OCI-LY1 (cell line): ENCODE data around the gene CNTNAP5.

Experiments
- H2AFZ ChIP-seq: fragments of 200-600 bp; sonication (generic), shearing (Covaris generic); 2 replicates; pipeline ENCODE4 v1.6.0; 2014; ENCODE audit warnings: antibody characterized with exemption, mild to moderate bottlenecking, low read length
- H3F3A ChIP-seq: fragments of 200-600 bp; sonication (generic), shearing (Covaris generic); 2 replicates; pipeline ENCODE4 v1.6.0; 2014; ENCODE audit warnings: mild to moderate bottlenecking, antibody characterized with exemption, low read length, moderate library complexity; ENCODE audit not compliant: insufficient read depth
- H3K27ac ChIP-seq: fragments of 200-600 bp; sonication (generic); 2 replicates; pipeline ENCODE4 v1.5.1; 2014; ENCODE audit warnings: low read length, mixed run types, mild to moderate bottlenecking, low read depth; ENCODE audit not compliant: poor library complexity, severe bottlenecking
- H3K27me3 ChIP-seq: fragments of 200-600 bp; sonication (generic); 2 replicates; pipeline ENCODE4 v1.6.0; 2014; ENCODE audit warnings: antibody characterized with exemption, mild to moderate bottlenecking, low read length, moderate library complexity; ENCODE audit not compliant: insufficient read depth
- H3K36me3 ChIP-seq: fragments of 200-600 bp; sonication (generic); 2 replicates; pipeline ENCODE4 v1.6.1; 2014; ENCODE audit warnings: mild to moderate bottlenecking, antibody characterized with exemption, low read length, moderate library complexity, mixed read lengths; ENCODE audit not compliant: insufficient read depth
- H3K4me1 ChIP-seq: fragments of 200-600 bp; sonication (generic); 2 replicates; pipeline ENCODE4 v1.5.1; 2014; ENCODE audit warnings: mild to moderate bottlenecking, low read length, moderate library complexity; ENCODE audit not compliant: insufficient read depth, severe bottlenecking
- H3K4me2 ChIP-seq: fragments of 200-600 bp; sonication (generic), shearing (Covaris generic); 2 replicates; pipeline ENCODE4 v1.6.1; 2014; ENCODE audit warnings: low read length
- H3K4me3 ChIP-seq: fragments of 200-600 bp; sonication (generic); 2 replicates; pipeline ENCODE4 v1.5.1; 2014; ENCODE audit warnings: low read length, low read depth, mild to moderate bottlenecking, mixed read lengths; ENCODE audit not compliant: poor library complexity, severe bottlenecking
- H3K79me2 ChIP-seq: fragments of 200-600 bp; shearing (Covaris generic); 2 replicates; pipeline ENCODE4 v1.6.1; 2016; ENCODE audit warnings: mixed run types, low read length, mixed read lengths; ENCODE audit not compliant: insufficient read depth
- H3K9ac ChIP-seq: fragments of 200-600 bp; sonication (generic), shearing (Covaris generic); 2 replicates; pipeline ENCODE4 v1.6.1; 2014; ENCODE audit warnings: mild to moderate bottlenecking, low read length, mixed read lengths
- H3K9me2 ChIP-seq: fragments of 200-600 bp; sonication (generic), shearing (Covaris generic); 2 replicates; pipeline ENCODE4 v1.6.1; 2014; ENCODE audit warnings: low read depth, mild to moderate bottlenecking, low read length, mixed read lengths
- H3K9me3 ChIP-seq: fragments of 200-600 bp; shearing (Covaris generic); 2 replicates; pipeline ENCODE4 v1.6.1; 2014; ENCODE audit warnings: low read length, mixed read lengths
- H4K20me1 ChIP-seq: fragments of 200-600 bp; sonication (generic), shearing (Covaris generic); 2 replicates; pipeline ENCODE4 v1.6.0; 2016; ENCODE audit warnings: mild to moderate bottlenecking, low read length; ENCODE audit not compliant: insufficient read depth
- CTCF ChIP-seq: fragments of 200-600 bp; sonication (generic), shearing (Covaris generic); IDR thresholded peaks from 2 replicates; pipeline ENCODE4 v1.5.1; 2017; ENCODE audit warnings: mild to moderate bottlenecking, antibody characterized with exemption, low read length, moderate library complexity, mixed read lengths
- EZH2 ChIP-seq: fragments of 200-600 bp; sonication (generic), shearing (Covaris generic); IDR thresholded peaks from 2 replicates; pipeline ENCODE4 v1.8.0; 2017; ENCODE audit warnings: borderline replicate concordance, mixed run types, mild to moderate bottlenecking, antibody characterized with exemption, low read length, moderate library complexity, mixed read lengths

CNTNAP5 gene

GRCh38 chr2:124092651-124093050 lies 67.6 kb downstream of the CNTNAP5 start:
- no peaks in the 10 kb centered on the region for H3F3A ChIP-seq
- no peak for TF ChIP-seq CTCF
- no peak for TF ChIP-seq EZH2
- H2AFZ ChIP-seq, result no peak overlapping the region
- no peaks in the 10 kb centered on the region for H3K4me1 ChIP-seq
- no peak overlapping the region for H3K9ac ChIP-seq
- H3K9me3 ChIP-seq, result no peaks in the 10 kb centered on the region
- no peaks in the 10 kb centered on the region for H3K79me2 ChIP-seq
- no peak overlapping the region for H3K4me3 ChIP-seq
- H4K20me1 ChIP-seq, result no peaks in the 10 kb centered on the region
- H3K9me2 ChIP-seq, result no peaks in the 10 kb centered on the region
- H3K27ac ChIP-seq, result no peak overlapping the region
- H3K4me2 ChIP-seq, result no peak overlapping the region
- no peaks in the 10 kb centered on the region for H3K36me3 ChIP-seq
- no peaks in the 10 kb centered on the region for H3K27me3 ChIP-seq

- H3K27ac ChIP-seq, result no peak overlapping the region
- H3K9me2 ChIP-seq, result no peaks in the 10 kb centered on the region
- no peak overlapping the region for H3K4me2 ChIP-seq
- H2AFZ ChIP-seq, result no peak overlapping the region
- TF ChIP-seq EZH2 (no peak), CTCF (no peak)
- no peaks in the 10 kb centered on the region for H3K9me3 ChIP-seq
- no peaks in the 10 kb centered on the region for H3K4me1 ChIP-seq
- no peaks in the 10 kb centered on the region for H3K79me2 ChIP-seq
- no peaks in the 10 kb centered on the region for H3K27me3 ChIP-seq
- H3F3A ChIP-seq, result no peaks in the 10 kb centered on the region
- no peaks in the 10 kb centered on the region for H3K36me3 ChIP-seq
- H3K4me3 ChIP-seq, result no peak overlapping the region
- no peaks in the 10 kb centered on the region for H4K20me1 ChIP-seq
- H3K9ac ChIP-seq, result no peak overlapping the region
Measured at GRCh38 chr2:124104914-124105313, 79.8 kb downstream of the CNTNAP5 start.

DNA sequence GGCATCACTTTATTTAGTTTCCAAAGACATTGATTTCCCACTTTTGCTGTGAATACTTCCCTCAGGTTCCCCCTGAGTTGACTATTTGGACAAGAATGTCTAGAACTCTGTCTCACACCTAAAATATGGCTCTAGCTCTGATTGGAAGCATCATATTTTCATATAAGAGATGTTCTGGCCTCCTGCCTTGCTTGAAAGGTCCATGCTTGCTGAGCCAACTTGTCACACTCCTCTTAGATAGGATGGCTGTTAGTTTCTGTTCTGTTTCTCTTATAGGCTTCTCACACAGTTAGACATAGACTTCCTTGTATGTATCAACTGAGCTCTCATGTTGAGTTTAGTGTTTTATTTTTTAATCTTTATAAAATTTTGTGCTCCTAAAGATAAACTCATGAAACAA lies 87.1 kb downstream of the CNTNAP5 start:
- H3K79me2 ChIP-seq, result no peaks in the 10 kb centered on the region
- no peak overlapping the region for H3K4me2 ChIP-seq
- no peaks in the 10 kb centered on the region for H3F3A ChIP-seq
- H3K4me3 ChIP-seq, result no peak overlapping the region
- H3K27me3 ChIP-seq, result no peaks in the 10 kb centered on the region
- TF ChIP-seq EZH2, result no peak
- no peak for TF ChIP-seq CTCF
- H3K9me2 ChIP-seq, result no peaks in the 10 kb centered on the region
- no peaks in the 10 kb centered on the region for H4K20me1 ChIP-seq
- H3K9ac ChIP-seq, result no peak overlapping the region
- H3K27ac ChIP-seq, result no peak overlapping the region
- no peak overlapping the region for H2AFZ ChIP-seq
- no peaks in the 10 kb centered on the region for H3K36me3 ChIP-seq
- H3K4me1 ChIP-seq, result no peaks in the 10 kb centered on the region
- H3K9me3 ChIP-seq, result no peaks in the 10 kb centered on the region
